HG03039 (cell line): Measurements from ENCODE around the gene SLC24A4.

Experiments used
- ATAC-seq: cut with Tn5 transposase; IDR thresholded peaks from one replicate; pipeline ENCODE4 v1.9.1; 2021; ENCODE audit warnings: mild to moderate bottlenecking, moderate library complexity; ENCODE audit not compliant: unreplicated experiment

The SLC24A4 gene

DNA sequence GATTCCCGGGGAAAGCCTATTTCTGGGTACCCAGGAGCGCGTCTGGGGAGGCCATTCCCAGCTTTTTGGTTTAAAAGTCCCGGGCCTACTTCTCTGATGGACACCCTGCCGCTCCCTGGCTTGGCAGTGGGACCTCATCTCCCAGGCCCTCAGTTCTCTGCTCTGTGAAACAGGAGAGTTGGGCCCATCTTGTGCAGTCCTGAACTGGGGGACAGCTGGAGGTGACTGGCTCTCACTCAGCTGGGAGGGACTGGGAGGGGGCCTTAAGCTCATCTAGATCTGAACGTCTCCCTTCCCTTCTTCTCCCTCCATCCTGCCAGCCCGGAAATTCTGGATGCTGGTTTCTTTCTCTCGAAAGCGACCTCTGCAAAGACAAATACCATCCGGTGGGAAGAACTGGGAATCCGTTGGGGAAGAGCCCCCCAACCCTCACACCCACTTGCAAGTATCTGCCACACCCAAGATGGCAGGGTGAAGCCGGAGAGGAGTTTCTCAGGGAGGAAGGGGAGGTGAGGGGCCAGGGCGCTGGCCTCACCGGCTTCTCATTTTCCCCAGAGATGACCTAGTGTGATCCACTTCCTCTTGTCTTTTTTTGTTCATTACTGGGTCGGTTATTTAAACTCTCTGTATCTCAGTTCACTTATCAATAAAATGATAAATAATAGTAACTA is 192.0 kb downstream of the SLC24A4 start:
- no peak for ATAC-seq

DNA sequence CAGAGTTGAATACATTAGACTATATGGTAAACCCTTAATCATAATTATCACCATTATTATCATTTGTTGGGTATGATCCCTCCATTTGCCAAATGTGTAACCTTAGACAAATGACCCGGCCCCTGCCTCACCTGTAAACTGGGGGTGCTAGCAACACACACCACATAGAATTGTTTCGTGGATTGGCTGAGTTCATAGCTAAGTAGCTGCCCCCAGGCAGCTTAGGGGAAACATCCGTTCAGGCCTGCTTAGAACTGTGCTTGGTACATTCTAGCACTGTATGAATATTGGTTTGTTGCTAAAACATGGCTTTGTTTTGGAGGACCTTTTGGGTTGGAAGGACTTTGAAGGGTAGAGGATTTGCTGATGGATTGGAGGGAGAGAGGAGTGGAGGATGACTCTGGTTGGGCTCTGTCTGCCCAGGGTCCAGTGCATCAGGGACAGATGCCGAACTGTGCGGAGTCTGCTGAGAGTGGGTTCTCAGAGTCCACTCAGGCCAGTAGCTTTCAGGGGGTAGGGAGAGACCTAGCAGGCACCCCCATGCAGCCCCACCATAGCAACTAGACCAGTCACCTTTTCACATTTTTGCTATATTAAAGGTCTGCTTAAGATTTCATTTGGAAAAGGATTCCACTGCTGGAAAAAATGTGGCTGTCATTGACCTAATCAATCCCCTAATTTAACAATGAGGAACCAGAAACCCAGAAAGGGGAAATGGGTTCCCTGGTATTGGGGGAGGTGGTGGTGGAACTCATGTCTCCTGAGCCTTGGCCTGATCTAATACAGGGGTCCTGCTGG is 192.8 kb downstream of the SLC24A4 start:
- no peak for ATAC-seq

DNA sequence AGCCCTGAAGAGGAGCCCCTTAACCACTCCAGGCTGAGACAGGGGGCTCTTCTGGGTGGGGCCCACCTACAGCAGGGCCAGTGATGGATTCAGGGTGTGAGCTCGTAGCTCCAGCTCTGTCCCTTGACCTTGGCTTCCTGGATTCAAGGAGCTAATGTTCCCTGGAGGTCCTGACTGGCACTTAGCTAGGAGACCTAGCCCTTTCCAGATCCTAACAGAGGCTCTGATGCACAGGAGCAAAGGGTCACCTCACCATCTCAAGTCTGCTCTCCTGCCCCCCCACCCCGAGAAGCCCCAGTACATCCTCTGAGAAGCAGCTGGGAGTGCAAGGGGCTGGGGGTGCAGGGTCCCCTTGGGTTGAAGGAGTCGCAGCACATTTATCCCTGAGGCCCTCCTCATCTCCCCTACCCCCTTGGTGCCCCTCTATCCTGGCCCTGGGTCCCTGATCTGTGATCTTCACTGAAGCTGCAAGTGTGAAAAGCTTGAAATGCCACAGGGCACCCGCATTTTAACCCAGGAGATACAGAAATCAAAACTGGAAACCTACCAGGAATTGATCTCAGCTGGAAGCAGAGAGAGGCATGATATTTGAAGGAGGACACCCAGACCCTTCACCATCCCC is 193.5 kb downstream of the SLC24A4 start:
- no peak for ATAC-seq

DNA sequence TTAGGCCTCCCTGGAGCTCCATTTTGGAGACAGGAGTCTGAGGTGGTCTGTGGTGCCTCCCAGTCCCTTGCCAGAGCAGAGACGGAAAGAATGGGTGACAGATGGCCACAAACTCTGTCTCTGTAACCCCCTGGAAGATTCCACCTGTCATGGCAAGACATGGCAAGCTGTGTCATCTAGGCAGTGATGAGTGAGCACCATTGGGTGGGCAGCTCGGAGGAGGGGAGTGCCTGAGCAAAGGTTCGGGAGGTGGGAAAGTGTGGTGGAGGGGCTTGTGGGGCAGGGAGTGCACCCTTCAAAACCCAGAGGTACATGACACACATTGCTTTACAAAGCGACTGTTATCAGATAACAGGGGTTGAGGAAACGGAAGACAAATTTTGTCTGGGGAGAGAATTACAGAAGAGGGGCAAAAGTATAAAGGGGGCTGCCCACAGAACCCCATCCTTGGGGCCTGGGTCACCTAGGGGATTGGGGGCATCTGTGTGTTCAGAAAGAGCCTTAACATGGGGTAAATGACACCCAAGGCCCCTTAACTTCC is 194.1 kb downstream of the SLC24A4 start:
- ATAC-seq = no peak

DNA sequence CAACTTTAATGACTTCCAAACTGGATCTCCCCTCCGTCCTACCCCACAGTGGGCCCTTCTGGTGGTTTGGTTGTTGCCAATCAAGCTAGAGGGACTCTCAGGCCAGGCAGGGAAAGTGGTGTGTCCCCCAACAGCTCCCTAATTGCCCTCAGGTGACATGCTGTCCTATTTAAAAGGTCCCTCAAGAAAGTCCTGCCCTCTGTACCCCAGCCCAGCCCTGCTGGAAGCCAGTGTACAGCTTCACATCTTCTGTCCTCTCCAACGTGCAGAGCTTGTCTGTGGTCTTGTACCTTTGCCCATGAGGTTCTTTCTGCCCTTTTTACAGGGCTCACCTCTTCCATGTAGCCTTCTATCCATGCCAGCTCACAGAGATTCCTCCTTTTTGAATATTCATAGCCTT is 194.8 kb downstream of the SLC24A4 start:
- no peak for ATAC-seq

DNA sequence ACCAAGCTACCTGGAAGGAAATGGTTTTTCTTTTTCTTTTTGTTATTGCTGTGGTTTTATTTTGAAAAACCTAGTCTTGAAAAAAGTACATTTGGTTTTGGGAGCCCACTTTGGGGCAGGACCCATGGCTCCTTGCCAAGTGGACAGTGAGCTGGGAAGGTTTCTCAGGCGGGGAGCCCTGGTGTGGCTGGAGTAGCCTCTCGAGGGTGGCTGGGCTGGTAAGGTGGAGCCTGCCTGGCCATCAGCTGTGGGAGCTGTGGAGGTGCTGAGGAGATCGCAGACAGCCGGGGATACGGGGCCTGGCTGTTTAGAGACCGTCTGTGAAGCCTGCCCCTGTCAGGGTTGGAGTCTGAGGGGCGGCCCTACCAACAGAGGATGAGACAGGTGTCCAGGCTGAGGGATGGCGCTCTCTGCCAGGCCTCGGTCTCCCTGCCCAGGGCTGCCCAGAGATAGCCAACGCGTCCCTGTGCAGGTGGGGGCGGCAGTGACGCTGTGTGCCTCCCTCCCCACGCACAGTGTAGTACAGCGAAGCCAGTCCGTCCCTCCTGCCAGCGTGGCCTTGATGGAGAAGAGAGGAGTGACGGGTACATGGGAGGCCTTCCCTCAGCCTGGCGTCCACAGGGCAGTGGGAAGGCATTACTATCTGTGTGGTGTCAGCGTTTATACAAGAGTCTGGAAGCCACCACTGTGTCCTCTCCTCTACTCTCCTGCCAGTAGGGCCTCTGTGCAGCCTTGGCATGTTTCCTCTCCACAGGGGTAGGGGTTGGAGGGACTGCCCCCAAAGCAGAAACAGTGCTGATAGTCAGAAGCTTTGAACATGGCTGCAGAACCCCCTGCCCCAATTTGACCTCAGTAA is 196.5 kb downstream of the SLC24A4 start:
- no peak for ATAC-seq

DNA sequence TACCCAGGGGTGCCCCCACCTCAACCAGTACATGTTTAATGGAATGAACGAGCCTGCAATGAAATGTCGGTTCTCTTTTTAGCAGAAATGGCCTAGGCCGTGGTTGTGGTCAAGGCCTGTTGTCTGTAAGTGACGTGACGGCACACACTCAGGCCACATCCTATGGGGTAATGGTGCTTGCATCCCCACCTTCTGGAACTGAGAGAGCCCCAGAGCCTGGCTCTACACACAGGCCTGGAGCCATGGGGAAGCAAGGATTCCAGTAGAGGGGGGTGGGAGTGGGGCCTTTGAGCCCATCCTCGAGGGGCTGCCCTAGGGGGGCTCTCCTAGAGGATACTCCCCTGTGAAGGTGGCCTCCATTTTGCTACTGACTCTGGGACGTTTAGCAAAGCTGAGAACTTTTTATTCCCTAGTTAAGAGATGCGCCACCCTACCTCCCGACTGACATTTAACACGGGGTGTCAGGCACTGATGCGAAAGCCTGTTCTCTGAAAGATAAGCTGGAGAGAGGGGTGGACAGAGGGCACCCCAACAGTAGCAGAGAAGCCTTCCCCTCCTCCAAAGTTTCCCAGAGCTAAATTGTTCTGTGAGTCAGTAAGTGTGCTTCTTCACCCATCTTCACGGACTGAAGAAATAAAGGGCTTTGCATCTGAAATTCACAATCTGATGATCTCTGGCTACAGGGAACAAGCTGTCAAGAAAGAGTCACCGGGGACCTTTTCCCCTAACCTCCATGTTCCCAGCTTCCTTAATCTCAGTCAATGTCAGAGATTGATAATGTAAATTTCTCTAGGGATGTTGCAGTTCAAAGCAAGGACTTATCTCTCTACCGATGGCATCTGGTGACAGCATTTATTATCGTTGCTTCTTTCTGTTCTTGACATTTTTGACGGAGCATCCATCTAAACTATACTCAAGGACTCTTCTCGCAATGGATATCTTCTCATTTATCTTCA is 197.4 kb downstream of the SLC24A4 start:
- no peak for ATAC-seq

DNA sequence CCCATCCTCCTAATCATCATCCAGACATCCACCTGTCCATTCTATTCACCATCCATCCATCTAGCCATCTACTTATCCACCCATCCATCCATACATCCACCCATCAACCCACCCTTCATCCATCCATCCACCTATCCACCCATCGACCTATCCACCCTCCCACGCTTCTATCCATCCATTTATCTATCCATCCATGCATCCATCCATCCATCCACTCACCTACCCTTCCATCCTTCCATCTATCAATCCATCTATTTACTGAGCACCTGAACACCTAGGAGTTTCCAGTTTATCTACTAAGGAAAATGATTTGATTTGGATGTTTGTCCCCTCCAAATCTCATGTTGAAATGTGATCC is 198.1 kb downstream of the SLC24A4 start:
- no peak for ATAC-seq

DNA sequence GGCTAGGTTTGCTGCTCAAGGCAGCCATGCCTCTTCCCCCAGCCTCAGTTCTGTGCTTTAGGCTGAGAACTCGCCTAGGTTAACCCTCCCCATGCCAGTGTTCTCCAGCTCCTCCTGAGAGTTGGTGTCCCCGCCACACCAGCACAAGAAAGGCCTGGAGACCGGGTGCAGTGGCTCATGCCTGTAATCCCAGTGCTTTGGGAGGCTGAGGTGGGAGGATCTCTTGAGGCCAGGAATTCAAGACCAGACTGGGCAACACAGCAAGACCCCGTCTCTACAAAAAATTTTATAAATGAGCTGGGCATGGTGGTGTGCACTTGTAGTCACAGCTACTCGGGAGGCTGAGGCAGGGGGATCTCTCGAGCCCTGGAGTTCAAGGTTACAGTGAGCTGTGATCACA is 200.8 kb downstream of the SLC24A4 start:
- ATAC-seq = no peak

DNA sequence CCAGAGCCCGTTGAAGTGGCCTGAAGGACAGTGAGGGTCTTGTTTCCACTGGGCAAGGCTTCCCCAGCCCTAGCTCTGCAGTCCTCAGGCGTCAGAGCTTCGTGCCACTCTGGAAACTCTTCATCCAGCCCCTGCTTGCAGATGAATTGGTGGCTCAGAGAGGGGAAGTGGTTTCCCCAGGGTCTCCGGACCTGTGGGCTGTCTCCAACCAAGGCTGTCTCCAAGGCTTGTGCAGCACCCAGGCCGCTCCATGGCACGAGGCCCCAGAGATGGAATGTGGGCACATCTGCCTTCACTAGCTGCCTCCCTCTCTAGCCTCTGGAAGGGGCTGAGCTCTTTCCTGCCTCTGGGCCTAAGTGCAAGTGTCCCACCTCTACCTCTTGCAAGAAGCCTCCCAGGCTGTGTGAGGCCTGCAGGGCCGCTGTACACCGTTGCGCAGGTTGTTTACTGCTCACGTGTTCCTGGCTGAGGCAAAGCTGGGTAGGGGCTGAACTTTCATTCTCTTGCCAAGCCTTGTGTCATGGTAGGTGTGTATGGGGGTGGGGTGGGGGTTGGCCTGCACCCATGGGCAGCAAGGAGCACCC is 201.7 kb downstream of the SLC24A4 start:
- ATAC-seq = no peak

DNA sequence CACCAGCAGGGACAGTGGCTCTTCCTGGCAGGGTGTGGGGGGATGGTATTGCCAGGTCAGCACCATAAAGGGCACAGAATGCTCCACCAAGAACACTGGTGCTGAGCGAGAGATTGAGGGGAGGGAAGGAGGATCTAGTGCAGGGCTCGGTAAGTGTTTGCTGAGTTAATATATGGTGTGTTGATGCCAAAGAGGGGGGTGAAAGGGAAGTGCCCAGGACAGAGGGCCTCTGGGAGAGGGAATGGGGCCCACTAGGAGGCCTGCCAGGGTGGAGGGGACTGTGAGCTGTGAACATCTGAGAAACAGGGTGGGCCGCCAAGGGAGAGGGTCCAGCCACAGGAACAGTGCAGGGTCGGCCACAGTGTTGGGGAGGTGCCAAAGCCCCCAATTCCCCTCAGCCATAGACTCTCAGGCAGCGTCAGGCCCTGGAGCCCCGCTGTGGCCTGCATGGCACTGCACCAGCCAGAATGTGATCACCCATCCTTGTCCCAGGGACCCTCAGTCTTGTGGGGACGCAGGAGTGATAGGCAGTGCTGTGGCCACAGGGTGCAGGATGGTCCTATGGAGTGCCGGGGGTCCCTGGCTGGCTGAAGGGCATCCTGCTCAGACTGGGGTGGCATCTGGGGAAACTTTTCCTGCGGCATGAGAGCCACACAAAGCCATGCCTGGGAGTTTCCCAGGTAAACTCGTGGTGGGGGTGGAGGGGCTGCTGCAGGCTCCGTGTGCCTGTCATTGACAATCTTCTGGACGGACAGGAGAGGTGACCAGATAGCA is 202.5 kb downstream of the SLC24A4 start:
- ATAC-seq = no peak

DNA sequence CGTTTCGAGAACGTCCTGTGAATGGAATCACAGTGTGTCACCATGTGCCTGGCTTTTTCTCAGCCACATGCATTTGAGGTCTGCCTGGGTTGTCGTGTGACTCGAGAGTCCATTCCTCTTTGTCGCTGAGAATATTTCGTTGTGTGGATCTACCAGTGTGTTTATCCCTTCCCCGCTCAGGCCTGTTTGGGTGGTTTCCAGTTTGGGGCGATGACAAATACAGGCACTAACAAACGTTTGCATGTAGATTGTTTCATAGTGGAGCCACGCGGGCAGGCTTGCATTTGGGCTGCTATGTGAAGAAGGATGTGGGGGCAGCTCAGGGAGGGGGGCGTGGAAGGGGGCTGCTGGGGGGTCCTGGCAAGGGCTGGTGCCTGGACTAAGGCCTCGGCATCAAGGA is 204.8 kb downstream of the SLC24A4 start:
- no peak for ATAC-seq

DNA sequence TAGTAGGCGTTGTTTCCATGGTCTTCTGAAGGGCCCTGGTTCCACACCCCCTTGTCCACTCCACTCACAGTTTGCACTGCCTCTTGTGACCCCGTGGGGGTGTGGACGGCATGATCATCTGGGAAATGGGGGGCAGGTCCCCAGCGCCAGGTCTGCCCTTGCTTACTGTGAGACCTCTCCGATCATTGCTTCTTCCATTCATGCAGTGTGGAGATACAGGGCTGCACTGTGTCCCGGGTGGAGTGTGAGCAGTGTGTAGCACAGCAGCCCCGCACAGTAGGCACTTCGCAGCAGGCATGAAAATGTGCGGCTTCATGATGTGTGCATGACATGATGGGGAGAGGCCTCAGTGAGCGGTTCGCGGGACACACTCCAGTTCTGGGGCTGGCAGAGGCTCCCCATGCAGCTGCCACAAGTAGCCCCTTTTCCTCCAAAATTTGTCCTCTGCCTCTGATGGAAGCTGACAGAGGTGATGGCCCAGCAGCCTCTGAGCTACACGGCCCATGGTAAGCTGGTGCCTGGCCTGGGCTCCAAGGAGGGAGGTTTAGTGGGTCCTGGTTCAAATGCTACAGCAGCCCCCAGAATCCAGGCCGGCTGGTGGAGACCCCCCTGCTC is 205.6 kb downstream of the SLC24A4 start:
- no peak for ATAC-seq

DNA sequence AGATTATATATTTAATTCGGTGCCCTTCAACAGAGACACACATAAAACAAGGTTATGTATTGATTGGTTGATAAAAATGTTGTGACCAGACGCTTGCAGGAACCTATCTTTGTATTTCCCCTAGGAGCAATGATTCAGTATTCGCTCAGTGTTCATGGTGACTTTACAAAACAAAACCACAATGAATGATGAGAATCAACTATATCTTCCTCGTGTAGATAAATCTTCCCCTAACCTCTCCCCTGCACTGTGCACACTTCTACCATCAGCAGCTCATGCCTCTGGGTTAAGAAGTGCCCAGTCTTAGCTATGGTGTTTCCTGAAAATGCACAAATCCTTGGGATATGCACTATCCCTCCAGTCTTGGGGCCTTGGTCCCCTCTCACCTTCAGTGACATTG is 206.9 kb downstream of the SLC24A4 start:
- ATAC-seq = no peak

DNA sequence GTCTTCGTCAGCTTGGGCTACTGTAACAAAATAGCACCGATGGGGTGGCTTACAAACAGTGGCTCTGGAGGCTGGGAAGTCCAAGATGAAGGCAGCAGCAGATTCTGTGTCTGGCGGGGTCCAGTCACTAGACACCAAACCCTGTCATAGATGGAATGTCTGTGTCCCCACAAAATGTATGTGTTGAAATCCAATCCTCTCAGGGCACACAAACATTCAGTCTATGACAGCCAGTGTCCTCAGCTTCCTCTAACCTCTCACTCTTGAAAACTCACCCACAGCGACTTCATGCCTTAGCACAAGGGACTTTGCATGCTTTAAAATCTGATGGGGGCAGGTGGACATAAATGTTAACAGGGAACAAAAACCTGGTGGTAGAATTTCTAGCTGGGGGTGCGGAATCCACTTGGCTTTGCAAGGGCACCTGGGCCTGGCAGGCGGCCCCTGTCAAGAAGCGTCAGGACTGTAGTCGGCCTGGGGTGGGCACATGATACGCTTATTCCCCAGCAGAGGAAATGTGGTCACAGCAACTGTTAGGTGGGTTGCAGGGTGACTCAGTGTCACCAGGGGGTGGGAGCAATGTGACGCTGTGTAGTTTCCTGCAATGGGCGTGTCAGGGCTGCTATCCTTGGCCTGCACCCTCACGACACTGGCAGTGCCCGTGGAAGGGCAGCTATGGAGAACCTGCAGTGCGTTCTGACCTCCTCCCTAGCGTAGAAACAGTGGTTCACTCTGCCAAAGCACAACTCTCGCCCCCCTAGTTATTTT is 208.3 kb downstream of the SLC24A4 start:
- ATAC-seq = no peak

DNA sequence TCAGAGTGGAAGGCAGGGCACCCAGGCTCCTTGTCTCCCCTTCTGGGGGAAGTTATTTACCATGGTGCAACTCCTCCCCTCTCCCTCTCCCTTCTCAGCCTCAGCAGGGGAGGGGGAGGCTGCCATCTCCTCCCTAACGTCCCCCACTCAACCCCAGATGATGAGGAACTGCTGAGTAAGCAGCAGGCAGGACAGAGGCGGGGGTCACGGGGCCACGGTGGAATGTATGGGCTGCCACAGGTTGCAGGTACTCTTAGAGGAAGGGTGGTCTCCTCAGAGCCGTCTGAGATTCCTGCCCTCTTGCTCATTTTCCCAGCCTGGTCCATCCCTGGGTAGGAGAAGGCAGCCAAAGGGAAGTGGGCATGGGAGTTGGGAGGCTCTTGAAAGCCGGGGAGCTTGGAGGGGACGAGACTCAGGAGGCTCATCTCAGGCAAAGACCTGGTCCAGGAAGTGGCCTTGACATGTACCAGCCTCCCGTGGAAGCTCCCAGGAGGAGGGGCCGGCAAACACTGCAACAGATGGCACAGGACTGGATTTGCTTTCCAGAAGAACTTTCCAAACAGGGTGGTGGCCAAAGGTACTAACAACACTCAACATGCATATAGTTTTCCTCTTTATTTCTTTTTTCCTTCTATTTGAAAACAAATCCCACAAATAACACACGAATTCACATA is 209.7 kb downstream of the SLC24A4 start:
- ATAC-seq = no peak
